HG02943 (cell line): ENCODE measurements around the gene PTPRG.

Experiments used
- ATAC-seq: cut with Tn5 transposase; IDR thresholded peaks from one replicate; pipeline ENCODE4 v1.9.1; 2021; ENCODE audit warnings: mild to moderate bottlenecking, low read depth, moderate library complexity; ENCODE audit not compliant: unreplicated experiment

The PTPRG gene

DNA sequence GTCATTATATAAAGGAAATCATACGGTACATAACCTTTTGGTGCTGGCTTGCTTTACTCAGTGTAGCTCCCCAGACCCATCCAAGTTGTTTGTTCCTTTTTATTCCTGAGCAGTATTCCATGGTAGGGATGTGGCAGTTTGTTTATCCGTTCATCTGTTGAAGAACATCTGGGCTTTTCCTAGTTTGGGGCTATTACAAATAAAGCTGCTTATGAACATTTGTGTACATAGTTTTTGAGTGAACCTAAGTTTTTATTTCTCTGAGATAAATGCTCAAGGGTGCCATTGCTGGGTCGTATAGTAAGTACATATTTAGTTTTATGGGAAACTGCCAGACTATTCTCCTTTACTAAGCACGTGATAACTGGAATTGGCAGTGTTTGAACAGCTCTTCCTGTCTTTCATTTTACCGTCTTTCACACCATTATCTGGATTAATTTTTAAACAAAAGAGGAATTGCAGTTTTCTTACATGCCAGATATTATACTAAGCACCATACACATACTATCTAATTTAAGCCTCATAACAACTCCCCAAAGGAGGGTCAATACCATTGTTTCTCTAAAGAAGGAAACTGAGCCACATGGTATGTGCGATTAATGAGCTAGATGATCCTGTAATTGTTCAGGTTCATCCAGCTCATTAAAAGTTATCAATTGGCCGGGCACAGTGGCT is 85.6 kb downstream of the PTPRG start:
- no peak for ATAC-seq

DNA sequence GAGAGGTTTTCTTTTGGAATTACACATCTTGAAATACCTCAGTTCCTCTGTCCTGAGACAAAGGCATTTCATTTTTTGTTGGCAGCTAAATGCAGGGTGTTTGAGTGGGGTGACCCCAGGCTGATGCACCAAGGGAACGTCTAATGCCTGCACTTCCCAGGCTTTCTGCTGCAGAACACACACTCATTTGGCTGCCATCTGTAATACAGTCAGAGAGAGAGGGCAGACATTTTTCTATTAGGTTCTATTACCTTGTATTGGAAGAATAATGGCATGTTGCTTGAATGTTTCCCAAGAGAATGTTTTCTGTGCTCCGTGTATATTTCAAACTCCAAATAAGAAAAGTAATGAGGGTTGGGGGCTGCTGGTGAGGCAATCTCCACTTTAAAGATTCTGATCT is 87.1 kb downstream of the PTPRG start:
- no peak for ATAC-seq

DNA sequence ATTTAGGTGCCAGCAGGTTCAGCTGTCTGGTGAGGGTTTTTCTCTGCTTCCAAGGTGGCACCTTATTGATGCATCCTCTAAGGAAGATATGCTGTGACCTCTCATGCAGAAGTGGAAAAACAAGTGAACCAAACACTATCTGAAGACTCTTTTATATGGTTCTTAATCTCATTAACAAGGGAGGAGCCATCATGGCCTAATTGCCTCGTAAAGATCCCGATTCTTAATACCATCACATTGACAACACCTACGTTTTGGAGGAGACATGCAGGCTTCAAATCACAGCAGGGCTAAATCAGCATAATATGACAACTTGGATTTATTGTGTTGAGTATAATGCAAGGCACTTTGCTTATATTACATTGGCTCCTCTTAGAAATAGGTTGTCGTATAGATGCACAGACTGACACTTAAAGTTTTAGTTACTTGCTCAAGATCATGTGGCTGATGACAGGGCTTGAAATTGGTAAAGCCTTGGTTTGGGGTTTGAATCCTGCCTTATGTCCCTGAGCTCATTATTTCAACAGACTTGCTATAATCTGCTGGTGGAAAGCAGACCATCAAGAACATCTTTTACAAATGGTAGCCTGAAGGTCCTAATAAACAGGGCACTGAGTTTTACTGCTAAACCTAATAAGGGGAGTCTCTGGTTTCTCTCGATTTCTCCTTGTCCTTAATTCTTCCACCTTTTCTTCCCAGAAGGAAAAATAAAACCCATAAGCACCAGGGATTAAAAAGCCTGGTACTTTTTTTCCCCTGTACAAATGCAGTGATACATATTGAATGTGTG is 88.2 kb downstream of the PTPRG start:
- no peak for ATAC-seq

DNA sequence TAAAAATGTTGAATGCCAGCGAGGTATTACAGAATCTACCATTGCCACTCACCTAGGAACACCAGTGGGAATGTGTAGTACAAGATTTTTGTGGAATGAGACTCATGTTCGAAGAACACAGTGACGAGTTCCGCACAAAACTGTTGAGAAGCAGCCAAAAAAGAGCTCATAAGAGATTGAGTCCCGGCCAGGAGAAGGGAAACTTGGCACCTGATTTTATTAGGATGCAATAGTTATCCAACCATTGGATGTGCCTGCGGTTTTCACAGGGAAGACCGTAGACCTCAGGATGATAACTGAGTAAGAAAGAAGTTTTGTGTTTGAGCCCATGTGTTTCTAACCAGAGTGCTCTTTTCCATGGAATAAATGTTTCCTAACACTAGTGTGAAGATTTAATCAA is 88.9 kb downstream of the PTPRG start:
- no peak for ATAC-seq

DNA sequence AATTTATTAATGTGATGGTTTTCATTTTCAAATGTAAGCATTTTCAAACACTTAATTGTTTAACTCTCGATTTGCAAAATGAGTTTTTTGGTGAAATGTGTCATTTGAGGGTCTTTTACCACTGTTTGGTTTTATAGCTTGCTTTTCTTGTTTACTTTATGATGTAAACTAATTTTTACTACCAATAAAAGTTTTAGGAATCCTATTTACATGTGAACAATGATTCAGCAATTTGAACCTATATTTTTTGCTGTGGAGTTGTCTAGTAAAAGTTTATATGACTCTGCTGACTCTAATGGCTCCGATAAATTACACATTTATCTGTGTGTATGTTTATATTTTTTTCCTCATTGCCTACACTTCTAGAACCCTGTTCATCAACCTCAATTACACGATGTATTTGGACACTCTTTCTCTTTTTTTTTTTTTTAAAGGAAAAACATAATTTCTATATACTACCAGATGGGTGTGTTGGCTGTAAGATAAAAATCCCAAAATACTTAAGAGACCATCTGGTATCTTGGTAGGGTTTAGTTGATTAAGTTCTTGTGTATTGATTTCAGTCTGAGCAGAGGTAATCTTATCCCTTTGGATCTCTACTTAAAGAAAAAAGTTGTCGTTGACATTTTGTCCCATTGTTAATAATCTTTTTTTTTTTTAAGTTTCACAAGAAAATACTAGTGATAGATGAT is 89.5 kb downstream of the PTPRG start:
- ATAC-seq, result no peak

DNA sequence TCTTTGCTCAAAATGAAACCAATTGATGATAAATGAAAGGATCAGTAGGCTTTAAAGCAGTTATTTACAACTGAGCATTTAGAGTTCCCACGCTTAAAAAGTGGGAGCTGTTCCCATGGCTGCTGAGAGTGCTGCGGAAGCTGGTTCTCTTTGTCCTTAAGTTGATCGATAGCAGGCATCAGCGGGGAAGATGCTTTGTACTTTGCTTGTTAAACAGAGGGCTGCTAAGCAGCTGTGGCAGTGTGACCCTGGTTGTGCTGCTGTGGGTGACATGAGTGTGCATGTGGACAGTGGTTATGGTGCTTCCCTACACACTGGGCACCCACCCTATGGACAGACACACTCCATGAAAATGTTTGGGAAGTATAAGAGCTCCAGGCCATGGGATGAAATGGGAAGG is 96.3 kb downstream of the PTPRG start:
- no peak for ATAC-seq

DNA sequence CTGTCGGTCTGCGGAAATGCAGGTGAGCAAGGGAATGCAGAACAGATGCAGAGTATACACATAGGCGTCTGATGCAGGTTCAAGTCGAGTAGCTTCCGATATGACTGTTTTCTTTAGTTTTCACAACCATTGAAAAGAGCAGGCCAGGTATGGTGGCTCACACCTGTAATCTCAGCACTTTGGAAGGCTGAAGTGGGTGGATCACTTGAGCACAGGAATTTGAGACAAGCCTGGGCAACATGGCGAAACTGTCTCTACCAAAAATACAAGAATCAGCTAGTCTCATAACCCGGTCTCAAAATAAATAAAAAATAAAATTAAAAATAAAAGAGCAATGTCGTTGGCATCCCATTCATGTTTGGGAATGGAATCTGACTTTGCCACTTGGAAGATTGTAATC is 101.5 kb downstream of the PTPRG start:
- no peak for ATAC-seq

DNA sequence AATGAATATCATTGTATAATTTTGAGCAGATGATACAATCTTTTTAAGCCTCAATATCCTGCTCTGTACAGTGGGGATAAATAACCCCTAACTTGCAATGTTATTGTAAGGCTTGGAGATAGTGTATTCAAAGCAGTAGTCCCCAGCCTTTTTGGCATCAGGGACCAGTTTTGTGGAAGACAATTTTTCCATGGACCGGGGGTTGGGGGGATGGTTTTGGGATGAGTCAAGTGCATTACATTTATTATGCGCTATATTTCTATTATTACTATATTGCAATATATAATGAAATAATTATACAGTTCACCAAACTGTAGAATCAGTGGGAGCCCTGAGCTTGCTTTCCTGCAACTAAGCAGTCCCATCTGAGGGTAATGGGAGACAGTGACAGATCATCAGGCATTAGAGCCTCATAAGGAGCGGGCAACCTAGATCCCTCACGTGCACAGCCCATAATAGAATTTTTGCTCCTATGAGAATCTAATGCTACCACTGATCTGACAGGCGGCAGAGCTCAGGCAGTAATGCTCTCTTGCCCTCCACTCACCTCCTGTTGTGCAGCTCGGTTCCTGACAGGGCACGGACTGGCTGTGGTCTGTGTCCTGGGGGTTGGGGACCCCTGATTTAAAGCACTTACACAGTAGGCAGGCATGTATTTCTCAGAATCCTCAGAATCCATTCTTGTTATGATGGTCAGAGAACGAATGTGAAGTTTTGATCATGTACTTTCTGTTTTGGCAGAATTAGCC is 102.2 kb downstream of the PTPRG start:
- ATAC-seq, result no peak

DNA sequence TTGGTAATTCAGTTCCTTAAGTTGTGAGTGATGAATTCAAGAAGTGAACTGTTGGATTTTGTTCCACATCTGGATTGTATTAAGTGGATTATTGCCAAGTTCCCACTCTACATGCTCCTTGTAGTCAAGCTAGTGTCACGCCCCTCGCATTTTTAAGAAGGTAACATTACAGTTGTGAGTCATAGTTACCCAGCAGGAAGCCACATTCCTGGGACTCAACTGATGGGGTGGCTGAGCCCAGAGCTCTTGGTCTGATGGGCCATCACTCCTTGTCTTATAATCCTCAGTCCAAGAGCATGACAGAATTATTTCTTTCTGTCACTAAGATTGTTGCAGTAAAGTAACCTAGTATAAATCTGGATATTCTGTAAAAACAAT is 102.7 kb downstream of the PTPRG start:
- no peak for ATAC-seq

DNA sequence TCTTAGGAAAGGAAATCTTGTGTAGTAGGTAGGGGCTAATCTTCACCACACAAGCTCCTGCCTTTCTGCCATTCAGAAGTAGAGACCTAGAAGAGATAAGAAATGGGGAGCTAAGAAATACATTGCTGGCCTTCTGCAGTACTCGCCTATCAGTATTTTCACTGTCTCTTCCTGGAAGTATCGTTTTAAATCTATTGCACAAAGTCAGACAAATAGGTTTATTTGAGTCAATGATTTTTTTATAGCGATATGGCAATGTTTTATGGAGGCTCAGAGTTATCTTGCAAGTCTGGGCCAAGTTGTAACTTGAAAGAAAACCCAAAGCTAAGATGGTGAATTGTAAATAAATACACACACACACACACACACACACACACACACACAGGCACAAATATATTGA is 103.8 kb downstream of the PTPRG start:
- no peak for ATAC-seq

DNA sequence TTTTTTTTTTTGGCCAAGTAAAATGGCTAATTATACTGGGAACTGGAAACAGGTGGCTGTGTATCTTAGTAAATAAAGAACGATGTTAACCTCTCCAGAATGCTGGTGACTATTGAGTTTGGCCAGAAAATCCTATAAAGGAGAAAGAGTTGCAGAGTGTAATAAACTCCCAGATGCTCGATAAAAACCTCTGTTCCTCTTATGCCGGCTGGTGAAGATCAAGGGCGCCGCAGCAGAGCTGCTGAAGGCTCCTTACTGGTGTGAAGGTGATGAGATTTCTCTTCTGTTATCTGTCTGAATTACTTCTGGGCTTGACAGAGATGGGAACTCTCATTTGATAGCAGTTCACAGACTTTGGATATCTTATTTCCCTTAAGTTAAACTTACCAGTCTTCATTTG is 104.6 kb downstream of the PTPRG start:
- ATAC-seq, result no peak

DNA sequence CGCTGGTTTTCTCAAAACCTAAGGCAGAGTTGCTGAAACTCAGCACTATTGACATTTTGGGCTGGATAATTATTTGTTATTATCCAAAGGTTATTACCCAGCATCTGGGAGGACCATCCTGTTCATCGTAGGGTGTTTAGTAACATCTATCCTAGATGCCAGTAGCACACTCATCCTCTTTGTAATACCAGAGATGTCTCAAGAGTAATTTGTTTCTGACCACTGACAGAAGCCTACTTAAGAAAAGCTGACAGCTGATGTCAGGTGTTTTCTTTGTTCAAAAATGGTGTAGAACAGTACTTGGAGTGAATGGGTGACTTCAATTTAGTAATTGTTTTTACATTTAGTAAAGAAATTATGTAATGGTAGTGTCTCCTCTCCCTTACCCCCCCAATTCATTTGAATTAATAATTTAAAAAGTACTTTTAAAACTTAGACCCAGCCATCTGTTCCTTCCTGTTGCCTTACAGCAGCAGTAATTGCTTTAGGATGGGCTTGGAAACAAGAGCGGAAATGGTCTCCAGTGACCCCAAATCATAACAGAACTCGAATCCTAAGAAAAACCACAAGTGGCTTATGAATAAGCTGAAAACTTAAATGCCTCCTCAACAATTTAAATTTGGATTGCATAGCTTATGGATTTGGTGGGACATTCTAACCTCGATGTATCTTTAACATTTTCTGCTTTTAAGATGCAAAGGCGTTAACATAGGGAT is 105.4 kb downstream of the PTPRG start:
- no peak for ATAC-seq

DNA sequence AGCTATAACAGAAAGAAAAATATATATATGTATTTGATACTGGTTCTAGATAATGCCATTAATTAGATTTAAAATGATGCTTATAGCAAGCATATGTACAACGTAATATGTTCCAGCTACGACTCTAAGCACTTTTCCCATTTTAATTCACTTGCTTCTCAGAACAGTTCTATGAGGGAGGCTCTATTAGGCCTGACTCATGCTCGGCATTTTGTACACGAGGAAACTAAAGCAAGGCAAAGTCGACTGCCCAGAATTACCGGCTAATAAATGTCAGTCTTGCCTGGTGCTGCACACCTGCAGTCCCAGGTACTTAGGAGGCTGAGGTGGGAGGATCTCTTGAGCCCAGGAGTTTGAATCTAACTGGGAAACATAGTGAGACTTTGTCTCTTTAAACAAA is 106.0 kb downstream of the PTPRG start:
- ATAC-seq, result no peak

DNA sequence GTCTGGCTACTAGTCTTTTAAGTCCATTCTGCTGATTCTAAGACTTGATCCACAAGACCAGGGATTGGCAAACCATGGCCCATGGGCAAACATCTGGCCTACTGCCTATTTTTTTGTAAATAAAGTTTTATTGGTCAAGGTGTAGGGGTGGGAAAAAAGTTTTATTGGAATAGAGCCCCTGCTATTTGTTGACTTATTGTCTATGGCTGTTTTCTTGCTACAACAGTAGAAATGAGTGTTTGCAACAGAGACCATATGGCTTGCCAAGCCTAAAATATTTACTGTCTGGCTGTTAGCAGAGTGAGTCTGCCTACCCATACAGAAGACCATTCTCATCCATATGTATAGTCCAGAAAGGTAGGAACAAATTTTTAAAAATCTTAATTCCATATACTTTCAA is 106.4 kb downstream of the PTPRG start:
- no peak for ATAC-seq

DNA sequence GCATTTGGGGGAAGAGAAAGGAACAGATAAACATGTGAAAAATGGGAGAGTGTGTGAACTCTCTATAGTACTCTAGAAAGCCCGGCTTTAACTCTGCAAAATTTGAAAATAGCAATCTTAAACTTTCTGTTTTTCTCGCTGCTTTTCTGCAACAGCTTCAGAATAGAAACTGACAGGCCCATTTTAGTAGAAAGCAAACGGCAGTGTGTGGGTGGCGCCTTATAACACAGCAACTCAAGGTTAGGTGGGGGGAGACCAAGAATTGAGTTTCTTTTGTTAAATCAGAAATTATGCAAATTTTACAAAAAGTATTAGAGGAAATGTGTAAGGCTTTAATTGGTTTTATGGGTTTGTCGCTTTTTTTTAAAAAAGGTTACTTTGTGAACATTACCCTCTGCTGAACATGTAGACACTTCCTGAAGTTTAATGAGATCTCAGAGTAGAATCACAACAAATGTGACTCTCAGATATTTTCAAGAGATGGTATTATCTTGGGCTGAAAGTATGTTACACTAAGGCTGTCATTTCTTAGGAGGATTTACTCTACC is 107.0 kb downstream of the PTPRG start:
- ATAC-seq, result no peak

DNA sequence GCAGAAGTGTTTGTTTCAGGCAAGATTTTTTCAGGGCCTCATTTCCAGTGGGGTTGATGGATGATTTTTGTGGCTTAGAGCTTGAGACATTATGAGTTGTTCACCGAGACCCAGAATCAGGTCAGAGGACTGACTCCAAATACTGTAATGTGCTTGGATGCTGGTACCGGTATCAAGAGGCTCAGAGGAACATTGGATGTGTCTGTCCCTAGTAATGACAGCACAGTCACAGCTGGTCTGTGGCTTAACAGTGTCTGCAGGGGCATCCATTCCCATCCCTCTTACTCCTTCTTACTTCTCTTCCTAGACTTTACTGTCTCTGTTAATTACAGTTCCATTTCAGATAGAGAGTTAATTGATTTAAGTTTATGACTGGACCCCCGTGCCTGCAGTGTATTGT is 107.8 kb downstream of the PTPRG start:
- ATAC-seq, result no peak

DNA sequence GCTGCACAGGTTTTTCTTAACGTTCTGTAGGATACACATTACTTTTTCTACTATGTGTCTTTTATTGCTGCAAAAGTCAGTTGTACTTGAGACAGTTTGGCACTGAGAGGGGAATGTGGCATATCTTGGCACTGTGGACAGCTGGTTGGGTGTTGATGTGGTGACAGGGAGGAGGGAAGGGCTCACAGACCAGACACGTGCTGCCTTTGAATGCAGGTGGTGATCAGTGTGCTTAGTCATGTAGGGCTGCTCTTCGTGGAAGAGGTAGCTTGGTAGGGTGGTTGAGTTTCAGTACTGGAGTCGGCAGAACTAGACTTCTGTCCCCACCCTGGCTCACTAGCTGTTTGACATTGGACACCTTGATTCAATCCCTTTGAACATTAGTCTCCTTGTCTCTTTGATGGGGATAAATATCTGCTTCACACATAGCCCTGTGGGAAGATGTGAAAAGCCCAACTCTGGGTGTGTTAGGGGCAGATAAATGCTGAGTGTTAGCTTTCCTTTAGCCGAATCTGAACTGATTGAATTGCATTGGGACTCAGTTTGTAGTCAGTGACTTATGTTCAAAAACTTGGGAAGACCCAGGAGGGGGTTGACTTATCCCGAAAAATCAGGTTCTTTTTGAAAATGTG is 108.4 kb downstream of the PTPRG start:
- no peak for ATAC-seq

DNA sequence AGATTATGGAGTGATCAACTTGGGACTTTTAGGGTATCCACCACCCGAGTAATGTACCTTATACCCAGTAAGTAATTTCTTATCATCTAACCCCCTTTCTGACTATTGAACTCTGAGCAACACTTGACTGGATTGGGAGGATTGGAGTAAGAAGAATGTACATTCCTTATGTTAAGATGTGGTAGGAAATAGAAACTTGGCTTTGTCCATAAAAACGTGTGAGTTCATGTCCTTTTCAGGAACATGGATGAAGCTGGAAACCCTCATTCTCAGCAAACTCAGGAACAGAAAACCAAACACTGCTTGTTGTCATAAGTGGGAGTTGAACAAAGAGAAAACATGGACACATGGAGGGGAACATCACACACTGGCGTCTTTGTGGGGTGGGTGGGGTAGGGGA is 112.3 kb downstream of the PTPRG start:
- no peak for ATAC-seq

DNA sequence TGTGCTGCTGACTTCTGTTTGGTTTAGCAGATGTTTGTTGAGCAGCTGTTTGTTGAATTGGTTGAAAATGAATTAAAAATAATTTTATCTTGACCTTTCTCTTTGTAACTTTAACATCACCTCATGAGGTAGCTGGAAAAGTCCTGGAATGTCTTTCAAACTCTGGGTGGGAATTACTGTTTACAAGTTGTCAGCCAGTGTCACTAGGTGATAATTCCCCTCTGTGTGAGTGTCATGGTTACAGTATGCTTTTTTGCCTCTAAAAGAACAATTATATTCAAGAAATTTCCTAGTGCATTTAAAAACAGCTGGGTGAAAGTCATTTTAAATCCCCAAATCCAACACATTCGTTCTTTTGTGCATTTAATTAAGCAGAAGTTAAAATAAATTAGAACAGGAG is 113.2 kb downstream of the PTPRG start:
- ATAC-seq, result no peak

DNA sequence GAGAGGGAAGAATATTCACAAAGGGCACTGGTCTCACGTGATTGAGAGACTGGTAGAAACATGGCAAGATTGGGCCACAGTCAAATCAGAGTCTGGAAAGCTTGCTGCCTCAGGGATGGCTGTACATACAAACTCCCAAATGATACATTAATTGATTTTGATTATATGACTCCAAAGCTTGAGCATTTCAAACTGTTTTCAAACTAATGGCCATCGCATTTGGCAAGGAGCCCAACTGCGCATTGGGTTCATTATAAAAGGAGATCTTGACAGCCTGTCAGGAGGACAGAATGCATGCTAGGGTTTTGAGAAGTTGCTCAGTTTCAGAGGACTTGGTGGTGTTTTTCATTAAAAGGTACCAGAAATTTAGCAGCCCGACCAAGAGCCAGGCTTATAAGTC is 117.7 kb downstream of the PTPRG start:
- ATAC-seq, result no peak
